Brain microvascular endothelial cell (primary cell): ENCODE data around the gene LARP1B.
"Not testable (repeated sequence)": the region's sequence is repeated elsewhere in the genome, so short reads cannot be mapped to it uniquely, and the experiment has no call there.

Source experiments
- DNase-seq: peaks from one replicate; pipeline ENCODE4 v3.0.0-alpha.2; 2020
- H3K27ac ChIP-seq: fragments of 250-450 bp; sonication (Bioruptor Pico); 2 replicates; pipeline ENCODE4 v1.5.1; 2020; ENCODE audit warnings: mild to moderate bottlenecking, moderate library complexity
- H3K27me3 ChIP-seq: fragments of 250-450 bp; sonication (Bioruptor Pico); replicated peaks from 2 replicates; pipeline ENCODE4 v1.5.1; 2020; ENCODE audit warnings: mild to moderate bottlenecking
- H3K36me3 ChIP-seq: fragments of 250-450 bp; sonication (Bioruptor Pico); replicated peaks from 2 replicates; pipeline ENCODE4 v1.5.1; 2020; ENCODE audit warnings: mild to moderate bottlenecking
- H3K4me3 ChIP-seq: 2 replicates; pipeline ENCODE4 v1.5.1; 2011; ENCODE audit warnings: low read depth, mild to moderate bottlenecking, control low read depth, low read length, moderate library complexity
- CTCF ChIP-seq: IDR thresholded peaks from 2 replicates; pipeline ENCODE4 v1.5.1; 2011; ENCODE audit warnings: low read depth, mild to moderate bottlenecking, moderate library complexity, low read length, control low read depth, inconsistent platforms; ENCODE audit errors: missing control alignments
- in situ Hi-C: cut with HindIII; loops from 2 replicates; pipeline ENCODE4 v1.10.0; 2017; ENCODE audit warnings: low sequenced_read_pairs, low pct_ligation_motif_present

The LARP1B gene

GRCh38 chr4:128255906-128256305 lies 194.8 kb downstream of the LARP1B start:
- DNase-seq, result no peak
- Histone ChIP-seq H3K27ac (no peak overlapping the region), H3K36me3 (no peaks in the 10 kb centered on the region), H3K4me3 (no peak overlapping the region), H3K27me3 (no peaks in the 10 kb centered on the region)
- in situ Hi-C loops, result no loop called here
- TF ChIP-seq CTCF, result no peak

- no peak for DNase-seq
- TF ChIP-seq CTCF, result no peak
- in situ Hi-C loops, result no loop called here
These were observed 195.4 kb downstream of the LARP1B start for GRCh38 chr4:128256539-128256938.

GRCh38 chr4:128258166-128258565 lies 197.1 kb downstream of the LARP1B start:
- H3K27ac ChIP-seq, DNase-seq, H3K4me3 ChIP-seq, in situ Hi-C loops, H3K27me3 ChIP-seq, H3K36me3 ChIP-seq: not testable (repeated sequence)

More at GRCh38 chr4:128256539-128256938, 195.4 kb downstream of the LARP1B start:
- Histone ChIP-seq H3K27ac (no peak overlapping the region), H3K36me3 (no peaks in the 10 kb centered on the region), H3K27me3 (no peaks in the 10 kb centered on the region), H3K4me3 (no peak overlapping the region)

GRCh38 chr4:128259889-128260288 lies 198.8 kb downstream of the LARP1B start:
- in situ Hi-C loops, DNase-seq: not testable (repeated sequence)

More at GRCh38 chr4:128259889-128260288, 198.8 kb downstream of the LARP1B start:
- not testable (repeated sequence) for H3K27ac ChIP-seq, H3K27me3 ChIP-seq, H3K36me3 ChIP-seq, H3K4me3 ChIP-seq
